LHCN-M2 (cell line): ENCODE measurements around the gene CYP1B1. TPM values are rescaled to one million over a fixed set of nuclear protein-coding genes. Genes with fewer than 3 reads are reported as not detected.

Source experiments
- DNase-seq: peaks from one replicate; pipeline ENCODE4 v3.0.0-alpha.2; 2012; ENCODE audit warnings: low read depth
- total RNA-seq: library from RNA; depleted of rRNA; stranded (reverse); fragments of >200 nt; gene quantifications from 2 replicates; pipeline ENCODE4 v1.2.3, GENCODE V29; 2014

Gene CYP1B1
- total RNA-seq, 1 experiment from 2014 or later, result 3.4 TPM

GRCh38 chr2:38076710-38077430 is 919 bp upstream of the CYP1B1 start:
- DNase-seq, result peak; percentile 77

GRCh38 chr2:38076152-38076709 is 280 bp upstream of the CYP1B1 start:
- DNase-seq, result peak; percentile 71

- DNase-seq, result no peak
Observed at GRCh38 chr2:38074764-38075506, 1.0 kb downstream of the CYP1B1 start.

- no peak for DNase-seq
Observed at GRCh38 chr2:38074058-38074763, 1.7 kb downstream of the CYP1B1 start.

- DNase-seq, result no peak
Observed at GRCh38 chr2:38073211-38074057, 2.5 kb downstream of the CYP1B1 start.

GRCh38 chr2:38070438-38070837 is 5.5 kb downstream of the CYP1B1 start:
- DNase-seq, result no peak

- no peak for DNase-seq
Observed at GRCh38 chr2:38068234-38068633, 7.7 kb downstream of the CYP1B1 start.

- no peak for DNase-seq
Observed at GRCh38 chr2:38066421-38067115, 9.4 kb downstream of the CYP1B1 start.

- no peak for DNase-seq
Observed at GRCh38 chr2:38065502-38066135, 10.3 kb downstream of the CYP1B1 start.

GRCh38 chr2:38064801-38065501 is 11.0 kb downstream of the CYP1B1 start:
- peak; percentile 4 for DNase-seq

GRCh38 chr2:38060236-38061018 is 15.5 kb downstream of the CYP1B1 start:
- DNase-seq, result no peak

GRCh38 chr2:38057651-38058410 is 18.1 kb downstream of the CYP1B1 start:
- DNase-seq, result no peak

- no peak for DNase-seq
Observed at GRCh38 chr2:38056216-38056615, 19.7 kb downstream of the CYP1B1 start.

GRCh38 chr2:38045811-38046210 is 30.1 kb downstream of the CYP1B1 start:
- DNase-seq, result no peak

GRCh38 chr2:38039121-38039910 is 36.6 kb downstream of the CYP1B1 start:
- DNase-seq, result peak; percentile 25

- no peak for DNase-seq
Observed at GRCh38 chr2:38038682-38039081, 37.3 kb downstream of the CYP1B1 start.
